Endodermal cell (in vitro differentiated cells): Measurements from ENCODE around the gene HYCC2. TPM values are rescaled to one million over a fixed set of nuclear protein-coding genes. Genes with fewer than 3 reads are reported as not detected.

Experiments
- DNase-seq: peaks from one replicate; pipeline ENCODE4 v3.0.0-alpha.2; 2017
- H3K27ac ChIP-seq: 2 replicates; pipeline ENCODE4 v1.5.1; 2013; ENCODE audit warnings: mild to moderate bottlenecking, low read depth, low read length, moderate library complexity
- H3K27me3 ChIP-seq: 2 replicates; pipeline ENCODE4 v1.6.1; 2013; ENCODE audit warnings: mild to moderate bottlenecking, low read length, moderate library complexity; ENCODE audit not compliant: insufficient read depth, control insufficient read depth, poor library complexity, severe bottlenecking
- H3K36me3 ChIP-seq: 2 replicates; pipeline ENCODE4 v1.7.0; 2013; ENCODE audit warnings: mild to moderate bottlenecking, low read length, moderate library complexity; ENCODE audit not compliant: control insufficient read depth, insufficient read depth
- H3K4me1 ChIP-seq: one replicate; pipeline ENCODE4 v1.7.0; 2013; ENCODE audit warnings: low read length; ENCODE audit not compliant: control insufficient read depth, insufficient read depth
- H3K4me3 ChIP-seq: 2 replicates; pipeline ENCODE4 v1.5.1; 2013; ENCODE audit warnings: mild to moderate bottlenecking, low read length, moderate library complexity
- H3K9ac ChIP-seq: 2 replicates; pipeline ENCODE4 v1.6.1; 2013; ENCODE audit warnings: mild to moderate bottlenecking, low read length, moderate library complexity; ENCODE audit not compliant: poor library complexity, severe bottlenecking; ENCODE audit errors: extremely low read depth
- H3K9me3 ChIP-seq: 2 replicates; pipeline ENCODE4 v1.6.1; 2013; ENCODE audit warnings: mild to moderate bottlenecking, low read length, moderate library complexity; ENCODE audit not compliant: control insufficient read depth
- H3K27ac Mint-ChIP-seq: 2 replicates; pipeline ENCODE4 v1.8.0; 2020; ENCODE audit warnings: mixed read lengths
- H3K27me3 Mint-ChIP-seq: 2 replicates; pipeline ENCODE4 v1.8.0; 2021; ENCODE audit warnings: mild to moderate bottlenecking, mixed read lengths; ENCODE audit not compliant: insufficient read depth
- H3K36me3 Mint-ChIP-seq: 2 replicates; pipeline ENCODE4 v1.8.0; 2020; ENCODE audit warnings: low read depth, mixed read lengths
- H3K4me1 Mint-ChIP-seq: 2 replicates; pipeline ENCODE4 v1.8.0; 2020; ENCODE audit warnings: mixed read lengths
- H3K4me3 Mint-ChIP-seq: 2 replicates; pipeline ENCODE4 v1.8.0; 2020; ENCODE audit warnings: mild to moderate bottlenecking, moderate library complexity, mixed read lengths
- H3K9me3 Mint-ChIP-seq: 2 replicates; pipeline ENCODE4 v1.8.0; 2020; ENCODE audit warnings: mild to moderate bottlenecking, mixed read lengths
- WGBS, 2 experiments: methylation state at CpG; one replicate each; pipeline versions ENCODE4 v1.1.5 to v1.1.7; 2013; ENCODE audit warnings: missing lambda C conversion rate in 2 of 2, mixed read lengths in 1 of 2; ENCODE audit not compliant: insufficient coverage in 1 of 2, insufficient read length in 1 of 2; 5-methylcytosine and 5-hydroxymethylcytosine counted together
- total RNA-seq, 2 donors: library from RNA; stranded (reverse); fragmentation: NEBNext Ultra II Directional in 1 of 2; extraction: Animal tissue kit (Norgen Biotek cat#: 25700) in 1 of 2; gene quantifications; 2 replicates in 1 of 2; 3 replicates in 1 of 2; pipeline ENCODE4 v1.2.1, GENCODE V29; 2021
- TF ChIP-seq, protein P1 (sequence below): fragments of 200-600 bp; sonication (generic); conservative IDR thresholded peaks from 2 replicates; pipeline ENCODE4 v1.5.0; 2021; ENCODE audit warnings: antibody characterized with exemption, mild to moderate bottlenecking

Gene HYCC2
- total RNA-seq, 2 donors from 2014 or later = 18.8 to 47.6 TPM

DNA sequence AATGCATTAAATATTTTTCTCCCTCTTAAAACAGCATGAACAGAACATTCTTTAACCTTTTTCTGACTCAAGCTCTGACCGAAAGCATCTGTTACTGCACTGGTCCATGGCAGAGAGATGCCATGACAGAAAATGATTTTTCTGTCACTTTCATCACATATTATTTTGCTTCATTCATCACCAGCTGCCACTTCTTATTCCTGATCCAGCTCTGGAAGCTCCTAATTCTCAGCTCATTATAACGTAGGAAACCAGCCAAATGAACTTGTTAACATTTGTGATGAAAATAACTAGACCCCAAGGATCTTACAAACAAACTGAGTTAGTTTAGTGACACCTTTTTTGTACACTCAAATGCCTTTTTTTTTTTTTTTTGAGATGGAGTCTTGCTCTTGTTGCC, 36.9 kb upstream of the HYCC2 start:
- H3K36me3 Mint-ChIP-seq = peaks cover 15% of the 10 kb centered on the region
- no peak overlapping the region for H3K9ac ChIP-seq
- no peaks in the 10 kb centered on the region for H3K9me3 Mint-ChIP-seq
- TF ChIP-seq, protein P1, sequence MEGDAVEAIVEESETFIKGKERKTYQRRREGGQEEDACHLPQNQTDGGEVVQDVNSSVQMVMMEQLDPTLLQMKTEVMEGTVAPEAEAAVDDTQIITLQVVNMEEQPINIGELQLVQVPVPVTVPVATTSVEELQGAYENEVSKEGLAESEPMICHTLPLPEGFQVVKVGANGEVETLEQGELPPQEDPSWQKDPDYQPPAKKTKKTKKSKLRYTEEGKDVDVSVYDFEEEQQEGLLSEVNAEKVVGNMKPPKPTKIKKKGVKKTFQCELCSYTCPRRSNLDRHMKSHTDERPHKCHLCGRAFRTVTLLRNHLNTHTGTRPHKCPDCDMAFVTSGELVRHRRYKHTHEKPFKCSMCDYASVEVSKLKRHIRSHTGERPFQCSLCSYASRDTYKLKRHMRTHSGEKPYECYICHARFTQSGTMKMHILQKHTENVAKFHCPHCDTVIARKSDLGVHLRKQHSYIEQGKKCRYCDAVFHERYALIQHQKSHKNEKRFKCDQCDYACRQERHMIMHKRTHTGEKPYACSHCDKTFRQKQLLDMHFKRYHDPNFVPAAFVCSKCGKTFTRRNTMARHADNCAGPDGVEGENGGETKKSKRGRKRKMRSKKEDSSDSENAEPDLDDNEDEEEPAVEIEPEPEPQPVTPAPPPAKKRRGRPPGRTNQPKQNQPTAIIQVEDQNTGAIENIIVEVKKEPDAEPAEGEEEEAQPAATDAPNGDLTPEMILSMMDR = no peak
- peaks cover 7% of the 10 kb centered on the region for H3K4me1 Mint-ChIP-seq
- WGBS, 2 experiments = 91 to 94% methylated on average over 2 of the region's 2 CpGs
- H3K27me3 ChIP-seq = no peaks in the 10 kb centered on the region
- H3K27ac ChIP-seq = no peak overlapping the region
- H3K4me1 ChIP-seq = no peaks in the 10 kb centered on the region
- no peak for DNase-seq
- H3K36me3 ChIP-seq = no peaks in the 10 kb centered on the region
- no peak overlapping the region for H3K4me3 Mint-ChIP-seq
- no peaks in the 10 kb centered on the region for H3K27me3 Mint-ChIP-seq
- no peaks in the 10 kb centered on the region for H3K9me3 ChIP-seq
- H3K27ac Mint-ChIP-seq = no peak overlapping the region
- no peak overlapping the region for H3K4me3 ChIP-seq

- no peak overlapping the region for H3K27ac ChIP-seq
- Mint-ChIP-seq H3K27ac (no peak overlapping the region), H3K4me1 (peaks cover 7% of the 10 kb centered on the region), H3K27me3 (no peaks in the 10 kb centered on the region), H3K36me3 (peaks cover 15% of the 10 kb centered on the region), H3K4me3 (no peak overlapping the region), H3K9me3 (no peaks in the 10 kb centered on the region)
- no peaks in the 10 kb centered on the region for H3K36me3 ChIP-seq
- DNase-seq = no peak
- TF ChIP-seq, protein P1 = no peak
- H3K4me1 ChIP-seq = no peaks in the 10 kb centered on the region
- H3K4me3 ChIP-seq = no peak overlapping the region
- no peaks in the 10 kb centered on the region for H3K9me3 ChIP-seq
- H3K9ac ChIP-seq = no peak overlapping the region
- WGBS, 2 experiments = 73 to 93% methylated on average over 2 of the region's 2 CpGs
- no peaks in the 10 kb centered on the region for H3K27me3 ChIP-seq
Observed at GRCh38 chr2:201107624-201108023, 36.2 kb upstream of the HYCC2 start.

DNA sequence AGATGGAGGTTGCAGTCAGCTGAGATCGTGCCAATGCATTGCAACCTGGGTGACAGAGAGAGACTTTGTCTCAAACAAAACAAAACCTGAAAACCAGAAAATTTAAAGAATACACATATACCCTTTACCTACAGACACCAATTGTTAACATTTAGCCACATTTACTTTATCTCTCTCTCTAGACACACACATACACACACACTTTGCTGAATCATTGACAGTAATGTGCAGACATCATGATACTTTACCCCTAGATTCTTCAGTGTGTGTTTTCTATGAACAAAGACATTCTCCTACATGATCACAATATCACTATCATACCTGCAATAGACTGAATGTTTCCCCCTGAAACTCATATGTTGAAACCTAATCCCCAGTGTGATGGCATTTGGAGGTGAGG, 34.3 kb upstream of the HYCC2 start:
- Mint-ChIP-seq H3K27me3 (no peaks in the 10 kb centered on the region), H3K4me1 (peaks cover 5% of the 10 kb centered on the region), H3K9me3 (no peaks in the 10 kb centered on the region), H3K4me3 (no peak overlapping the region), H3K36me3 (peaks cover 12% of the 10 kb centered on the region), H3K27ac (no peak overlapping the region)
- TF ChIP-seq, protein P1 = no peak
- no peak overlapping the region for H3K9ac ChIP-seq
- no peak overlapping the region for H3K4me3 ChIP-seq
- no peak for DNase-seq
- H3K27ac ChIP-seq = no peak overlapping the region
- H3K9me3 ChIP-seq = no peaks in the 10 kb centered on the region
- no peaks in the 10 kb centered on the region for H3K36me3 ChIP-seq
- 96 to 100% methylated on average over 1 of the region's 1 CpG for WGBS, 2 experiments
- H3K27me3 ChIP-seq = no peaks in the 10 kb centered on the region
- no peaks in the 10 kb centered on the region for H3K4me1 ChIP-seq
